Thoracic aorta (tissue), 2 donors: Measurements from ENCODE around the gene RASAL2. TPM values are rescaled to one million over a fixed set of nuclear protein-coding genes. Genes with fewer than 3 reads are reported as not detected.
"Not testable (repeated sequence)": the region's sequence is repeated elsewhere in the genome, so short reads cannot be mapped to it uniquely, and the experiment has no call there.

Experiments used
- ATAC-seq: fragments of 150-250 bp; one replicate; pipeline ENCODE4 v1.8.0; 2017; ENCODE audit warnings: low read depth; ENCODE audit not compliant: insufficient number of reproducible peaks, low FRiP score
- DNase-seq: peaks from one replicate; pipeline ENCODE4 v3.0.0-alpha.2; 2020; ENCODE audit warnings: low spot score
- H3K27ac ChIP-seq, 2 donors: fragments of 200-600 bp; sonication (generic); 1 replicate in 1 of 2; 2 replicates in 1 of 2; pipeline ENCODE4 v1.5.1; 2016; ENCODE audit warnings: mild to moderate bottlenecking in 2 of 2, moderate library complexity in 2 of 2
- H3K27me3 ChIP-seq: fragments of 200-600 bp; sonication (generic); replicated peaks from 2 replicates; pipeline ENCODE4 v1.6.0; 2016; ENCODE audit warnings: mild to moderate bottlenecking; ENCODE audit not compliant: insufficient read depth
- H3K36me3 ChIP-seq: fragments of 200-600 bp; sonication (generic); one replicate; pipeline ENCODE4 v1.5.1; 2016
- H3K4me1 ChIP-seq, 2 donors: fragments of 200-600 bp; sonication (generic); 1 replicate in 1 of 2; 2 replicates in 1 of 2; pipeline versions ENCODE4 v1.5.1 to v1.6.0; 2016; ENCODE audit warnings: low read depth in 2 of 2, mild to moderate bottlenecking in 1 of 2; ENCODE audit not compliant: control insufficient read depth in 1 of 2
- H3K4me3 ChIP-seq: fragments of 200-600 bp; sonication (generic); 2 replicates; pipeline ENCODE4 v1.5.1; 2016; ENCODE audit warnings: mild to moderate bottlenecking
- H3K9me3 ChIP-seq: fragments of 200-600 bp; sonication (generic); 2 replicates; pipeline ENCODE4 v1.5.1; 2016
- CTCF ChIP-seq: fragments of 200-600 bp; sonication (generic); IDR thresholded peaks from one replicate; pipeline ENCODE4 v1.5.1; 2019; ENCODE audit warnings: antibody characterized with exemption
- total RNA-seq, 2 donors: library from RNA; depleted of rRNA; stranded (reverse); fragments of >200 nt; gene quantifications; one replicate each; pipeline versions ENCODE4 v1.1.0 to v1.2.3, GENCODE V29; 2016

Gene RASAL2
- total RNA-seq, 2 donors from 2014 or later, result 38.0 to 45.1 TPM

GRCh38 chr1:178241837-178242236 lies 147.9 kb downstream of the RASAL2 start:
- TF ChIP-seq CTCF, result no peak
- ATAC-seq, result no peak

DNA sequence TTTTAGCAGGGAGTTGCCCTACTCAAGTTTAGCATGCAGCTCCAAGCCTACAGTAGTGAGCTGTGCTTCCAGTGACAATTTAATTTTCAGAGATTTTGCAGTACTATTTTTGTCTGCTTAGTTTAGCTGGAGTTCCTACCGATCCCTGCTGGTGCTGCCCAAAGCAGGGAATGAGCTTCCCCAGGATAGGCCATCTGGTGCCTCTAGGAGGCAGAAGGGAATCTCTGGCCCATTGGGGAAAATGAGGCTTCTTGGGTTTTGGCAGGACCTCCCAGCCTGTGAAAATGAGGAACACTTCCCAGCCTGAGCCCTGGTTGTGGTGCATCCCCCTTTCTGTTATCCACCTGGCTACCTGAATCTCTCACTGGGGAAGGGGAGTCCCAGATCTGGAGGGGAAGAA lies 149.2 kb downstream of the RASAL2 start:
- Histone ChIP-seq H3K9me3 (peaks cover 2% of the 10 kb centered on the region), H3K4me3 (no peak overlapping the region), H3K4me1 (no peaks in the 10 kb centered on the region), H3K36me3 (no peaks in the 10 kb centered on the region), H3K27ac (no peak overlapping the region), H3K27me3 (no peaks in the 10 kb centered on the region)
- no peak for ATAC-seq
- TF ChIP-seq CTCF, result no peak
- DNase-seq, result no peak

More at GRCh38 chr1:178241837-178242236, 147.9 kb downstream of the RASAL2 start:
- H3K27me3 ChIP-seq, result no peaks in the 10 kb centered on the region
- H3K4me3 ChIP-seq, result no peak overlapping the region
- no peaks in the 10 kb centered on the region for H3K9me3 ChIP-seq
- peaks cover 0 to 3% of the 10 kb centered on the region in 2 donors for H3K4me1 ChIP-seq
- no peak for DNase-seq
- no peaks in the 10 kb centered on the region for H3K36me3 ChIP-seq
- no peak overlapping the region for H3K27ac ChIP-seq

DNA sequence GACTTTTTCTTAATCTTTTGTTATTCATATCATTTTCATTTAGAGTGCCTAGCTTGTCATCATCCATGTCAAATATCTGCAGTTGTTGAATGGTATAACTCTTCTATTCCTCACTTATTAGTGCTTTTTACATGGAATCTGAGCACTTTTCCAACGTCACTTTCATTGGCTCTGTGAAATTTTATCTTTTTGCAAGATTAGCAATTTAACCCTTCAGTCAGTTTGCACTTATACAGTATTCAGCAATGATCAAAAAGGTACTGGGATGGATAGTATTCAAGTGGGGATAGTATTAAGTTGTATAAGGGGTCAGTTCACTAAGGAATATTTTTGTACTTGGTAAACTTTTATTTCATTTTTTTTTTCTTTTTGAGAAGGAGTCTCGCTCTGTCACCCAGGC lies 150.0 kb downstream of the RASAL2 start:
- Histone ChIP-seq H3K4me3 (no peak overlapping the region), H3K36me3 (no peaks in the 10 kb centered on the region), H3K4me1 (no peaks in the 10 kb centered on the region), H3K9me3 (peaks cover 10% of the 10 kb centered on the region), H3K27me3 (no peaks in the 10 kb centered on the region), H3K27ac (no peak overlapping the region)
- ATAC-seq, result no peak
- TF ChIP-seq CTCF, result no peak
- DNase-seq, result no peak

DNA sequence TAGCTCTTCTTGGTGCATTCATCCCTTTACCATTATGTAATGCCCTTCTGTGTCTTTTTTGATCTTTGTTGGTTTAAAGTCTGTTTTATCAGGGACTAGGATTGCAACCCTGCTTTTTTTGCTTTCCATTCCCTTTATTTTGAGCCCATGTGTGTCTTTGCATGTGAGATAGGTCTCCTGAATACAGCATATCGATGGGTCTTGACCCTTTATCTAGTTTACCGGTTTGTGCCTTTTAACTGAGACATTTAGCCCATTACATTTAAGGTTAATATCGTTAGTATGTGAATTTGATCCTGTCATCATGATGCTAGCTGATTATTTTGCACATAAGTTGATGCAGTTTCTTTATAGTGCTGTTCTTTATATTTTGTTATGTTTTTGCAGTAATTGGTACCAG lies 154.4 kb downstream of the RASAL2 start:
- peaks cover 11% of the 10 kb centered on the region for H3K9me3 ChIP-seq
- H3K4me3 ChIP-seq, H3K36me3 ChIP-seq, H3K27ac ChIP-seq, H3K27me3 ChIP-seq, H3K4me1 ChIP-seq, ATAC-seq, DNase-seq: not testable (repeated sequence)

DNA sequence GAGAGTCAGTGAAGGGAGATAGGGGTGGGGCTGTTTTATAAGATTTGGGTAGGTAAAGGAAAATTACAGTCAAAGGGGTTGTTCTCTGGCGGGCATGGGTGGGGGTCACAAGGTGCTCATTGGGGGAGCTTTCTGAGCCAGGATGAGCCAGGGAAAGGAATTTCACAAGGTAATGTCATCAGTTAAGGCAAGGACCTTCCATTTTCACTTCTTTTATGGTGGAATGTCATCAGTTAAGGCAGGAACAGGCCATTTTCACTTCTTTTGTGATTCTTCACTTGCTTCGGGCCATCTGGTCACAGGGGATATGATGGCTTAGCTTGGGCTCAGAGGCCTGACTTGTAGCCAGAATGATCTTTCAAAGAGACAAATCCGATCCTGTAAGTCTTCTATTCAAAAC lies 159.7 kb downstream of the RASAL2 start:
- DNase-seq, H3K4me3 ChIP-seq, ATAC-seq: not testable (repeated sequence)

GRCh38 chr1:178254433-178254832 lies 160.5 kb downstream of the RASAL2 start:
- TF ChIP-seq CTCF, result no peak
- DNase-seq (no peak), ATAC-seq (no peak)
- Histone ChIP-seq H3K27ac (no peak overlapping the region), H3K27me3 (no peaks in the 10 kb centered on the region), H3K4me3 (no peak overlapping the region), H3K9me3 (peaks cover 9% of the 10 kb centered on the region), H3K4me1 (peaks cover 0 to 7% of the 10 kb centered on the region in 2 donors), H3K36me3 (no peaks in the 10 kb centered on the region)

More for the DNA sequence above, 159.7 kb downstream of the RASAL2 start:
- peaks cover 13% of the 10 kb centered on the region for H3K9me3 ChIP-seq
- H3K27ac ChIP-seq, H3K36me3 ChIP-seq, H3K4me1 ChIP-seq, H3K27me3 ChIP-seq: not testable (repeated sequence)
